ENCODE results near the gene EFNA1.

DNA sequence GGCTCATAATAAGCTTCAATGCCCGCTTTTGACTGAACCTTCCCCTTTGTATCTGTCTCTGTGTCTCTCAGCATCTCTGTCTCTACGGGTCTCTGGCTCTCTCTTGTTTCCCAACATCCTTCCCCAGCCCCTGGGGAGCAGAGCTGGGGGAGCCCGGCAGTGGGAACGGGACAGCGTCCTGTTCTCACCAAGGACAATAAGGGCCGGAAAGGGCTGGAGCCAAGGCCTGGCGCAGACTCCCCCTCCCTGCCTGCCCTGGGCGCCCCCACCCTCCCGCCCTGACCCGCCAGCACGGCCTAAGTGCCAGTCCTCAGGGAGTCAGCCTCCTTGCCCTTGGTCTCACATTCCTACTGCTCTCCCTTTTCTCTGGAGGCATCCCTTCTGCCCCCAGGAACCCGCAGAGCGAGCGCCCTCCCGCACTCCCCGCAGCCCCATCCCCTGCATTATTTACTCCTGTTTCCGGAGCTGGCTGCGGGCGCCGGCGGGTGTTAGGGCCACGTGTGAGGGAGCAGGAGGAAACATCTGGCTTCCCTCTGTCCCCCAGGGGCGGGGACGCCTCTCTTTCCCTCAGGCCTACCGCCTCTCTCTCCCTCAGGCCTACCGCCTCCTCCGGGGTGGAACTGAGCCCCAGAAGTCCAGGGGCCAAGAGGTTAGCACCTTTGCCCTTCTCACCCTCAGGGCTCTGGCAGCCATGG is 38.9 kb downstream of the EFNA1 start:
- no peak for TF ChIP-seq EZH2phosphoT487 (IDR thresholded peaks at IDR 0.05; ENCODE audit: low read length)
- TF ChIP-seq, protein P1, sequence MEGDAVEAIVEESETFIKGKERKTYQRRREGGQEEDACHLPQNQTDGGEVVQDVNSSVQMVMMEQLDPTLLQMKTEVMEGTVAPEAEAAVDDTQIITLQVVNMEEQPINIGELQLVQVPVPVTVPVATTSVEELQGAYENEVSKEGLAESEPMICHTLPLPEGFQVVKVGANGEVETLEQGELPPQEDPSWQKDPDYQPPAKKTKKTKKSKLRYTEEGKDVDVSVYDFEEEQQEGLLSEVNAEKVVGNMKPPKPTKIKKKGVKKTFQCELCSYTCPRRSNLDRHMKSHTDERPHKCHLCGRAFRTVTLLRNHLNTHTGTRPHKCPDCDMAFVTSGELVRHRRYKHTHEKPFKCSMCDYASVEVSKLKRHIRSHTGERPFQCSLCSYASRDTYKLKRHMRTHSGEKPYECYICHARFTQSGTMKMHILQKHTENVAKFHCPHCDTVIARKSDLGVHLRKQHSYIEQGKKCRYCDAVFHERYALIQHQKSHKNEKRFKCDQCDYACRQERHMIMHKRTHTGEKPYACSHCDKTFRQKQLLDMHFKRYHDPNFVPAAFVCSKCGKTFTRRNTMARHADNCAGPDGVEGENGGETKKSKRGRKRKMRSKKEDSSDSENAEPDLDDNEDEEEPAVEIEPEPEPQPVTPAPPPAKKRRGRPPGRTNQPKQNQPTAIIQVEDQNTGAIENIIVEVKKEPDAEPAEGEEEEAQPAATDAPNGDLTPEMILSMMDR (IDR thresholded peaks at IDR 0.05; ENCODE audit: low read length): no peak
- no peak for TF ChIP-seq EZH2 (optimal IDR thresholded peaks at IDR 0.05; ENCODE audit: low read depth, low read length)
